ENCODE measurements around the gene SIDT1. TPM values are rescaled to one million over a fixed set of nuclear protein-coding genes. Genes with fewer than 3 reads are reported as not detected.

SIDT1 gene
- total RNA-seq, 1 donor from 2014 or later, result not detected

- no peaks in the 10 kb centered on the region for H3K36me3 Mint-ChIP-seq (ENCODE audit: low read depth)
- TF ChIP-seq CTCF (IDR thresholded peaks at IDR 0.05), result no peak
- DNase-seq (ENCODE audit: low spot score), result no peak
- H3K27me3 Mint-ChIP-seq (ENCODE audit: low read depth), result no peaks in the 10 kb centered on the region
- H3K27ac Mint-ChIP-seq (ENCODE audit: unreplicated experiment), result no peak overlapping the region
- H3K4me3 Mint-ChIP-seq (ENCODE audit: unreplicated experiment), result no peak overlapping the region
- no peaks in the 10 kb centered on the region for H3K9me3 Mint-ChIP-seq (ENCODE audit: low read depth)
- peaks cover 4% of the 10 kb centered on the region for H3K4me1 Mint-ChIP-seq (ENCODE audit: low read depth)
These were observed 61.7 kb downstream of the SIDT1 start for GRCh38 chr3:113594066-113594465.

GRCh38 chr3:113597596-113598354 lies 65.4 kb downstream of the SIDT1 start:
- H3K9me3 Mint-ChIP-seq (ENCODE audit: low read depth), result no peaks in the 10 kb centered on the region
- H3K36me3 Mint-ChIP-seq (ENCODE audit: low read depth), result no peaks in the 10 kb centered on the region
- peaks cover 4% of the 10 kb centered on the region for H3K4me1 Mint-ChIP-seq (ENCODE audit: low read depth)
- no peak for TF ChIP-seq CTCF (IDR thresholded peaks at IDR 0.05)
- peaks cover 6% of the 10 kb centered on the region for H3K27me3 Mint-ChIP-seq (ENCODE audit: low read depth)
- H3K4me3 Mint-ChIP-seq (ENCODE audit: unreplicated experiment), result no peak overlapping the region
- DNase-seq (ENCODE audit: low spot score), result no peak
- H3K27ac Mint-ChIP-seq (ENCODE audit: unreplicated experiment), result no peak overlapping the region

DNA sequence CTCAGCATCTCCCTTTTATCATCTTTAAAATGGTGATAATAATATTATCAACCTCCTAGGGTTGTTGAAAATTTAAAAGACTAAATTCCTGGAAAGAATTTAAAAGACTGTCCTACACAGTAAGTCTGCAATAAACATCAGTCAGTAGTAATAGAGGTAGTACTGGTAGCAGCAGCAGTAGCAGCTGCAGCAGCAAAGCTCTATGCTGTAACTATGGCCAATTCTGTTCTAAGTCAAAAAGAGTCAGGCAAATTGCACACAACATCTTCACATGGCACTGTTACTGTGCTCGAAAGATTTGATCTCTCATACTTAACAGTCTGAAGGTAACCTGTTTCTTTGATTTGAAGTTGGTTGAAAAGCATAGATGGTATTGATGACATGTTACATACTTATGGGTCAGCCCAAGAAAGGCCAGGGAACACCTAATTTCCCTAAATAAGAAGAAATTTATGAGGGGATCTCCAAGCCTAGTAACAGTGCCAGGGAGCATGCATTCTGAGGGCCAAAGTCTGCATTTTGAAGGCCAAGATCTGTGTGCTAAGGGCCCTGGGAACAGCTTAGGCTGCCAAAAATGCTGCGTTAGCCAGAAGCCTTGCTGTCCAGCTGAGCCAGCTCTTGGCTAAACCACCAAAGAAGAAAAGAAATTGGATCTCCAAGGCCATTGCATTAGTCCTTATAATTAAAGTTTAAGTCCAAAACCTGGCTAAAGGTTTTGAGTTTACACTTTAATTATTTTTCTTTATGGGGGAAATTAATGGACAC lies 68.2 kb downstream of the SIDT1 start:
- Mint-ChIP-seq H3K4me3 (ENCODE audit: unreplicated experiment) (no peak overlapping the region), H3K36me3 (ENCODE audit: low read depth) (no peaks in the 10 kb centered on the region), H3K27me3 (ENCODE audit: low read depth) (peaks cover 8% of the 10 kb centered on the region), H3K4me1 (ENCODE audit: low read depth) (peaks cover 3% of the 10 kb centered on the region), H3K27ac (ENCODE audit: unreplicated experiment) (no peak overlapping the region), H3K9me3 (ENCODE audit: low read depth) (no peaks in the 10 kb centered on the region)
- no peak for DNase-seq (ENCODE audit: low spot score)
- no peak for TF ChIP-seq CTCF (IDR thresholded peaks at IDR 0.05)

DNA sequence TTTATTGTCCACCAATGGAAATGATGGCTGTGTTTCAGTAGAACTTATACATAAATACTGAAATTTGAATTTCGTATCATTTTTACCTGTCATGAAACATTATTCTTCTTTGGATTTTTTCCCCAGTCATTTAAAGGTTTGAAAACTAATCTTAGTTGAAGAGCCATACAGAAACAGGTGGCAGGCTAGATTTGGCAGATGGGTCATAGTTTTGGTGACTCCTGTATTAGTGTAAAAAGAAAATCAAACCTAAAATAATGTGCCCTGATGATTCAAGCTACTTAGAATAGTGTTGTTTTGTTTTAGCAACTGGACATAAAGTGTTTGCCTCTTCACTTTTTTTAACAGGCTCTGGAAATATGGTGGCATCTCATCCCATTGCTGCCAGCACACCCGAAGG lies 68.9 kb downstream of the SIDT1 start:
- no peak overlapping the region for H3K4me3 Mint-ChIP-seq (ENCODE audit: unreplicated experiment)
- no peak for DNase-seq (ENCODE audit: low spot score)
- no peak overlapping the region for H3K27ac Mint-ChIP-seq (ENCODE audit: unreplicated experiment)
- no peaks in the 10 kb centered on the region for H3K4me1 Mint-ChIP-seq (ENCODE audit: low read depth)
- TF ChIP-seq CTCF (IDR thresholded peaks at IDR 0.05), result no peak
- no peaks in the 10 kb centered on the region for H3K9me3 Mint-ChIP-seq (ENCODE audit: low read depth)
- no peaks in the 10 kb centered on the region for H3K36me3 Mint-ChIP-seq (ENCODE audit: low read depth)
- H3K27me3 Mint-ChIP-seq (ENCODE audit: low read depth), result peaks cover 8% of the 10 kb centered on the region

- Mint-ChIP-seq H3K9me3 (ENCODE audit: low read depth) (no peaks in the 10 kb centered on the region), H3K4me3 (ENCODE audit: unreplicated experiment) (no peak overlapping the region), H3K4me1 (ENCODE audit: low read depth) (no peaks in the 10 kb centered on the region), H3K27me3 (ENCODE audit: low read depth) (peaks cover 8% of the 10 kb centered on the region), H3K36me3 (ENCODE audit: low read depth) (no peaks in the 10 kb centered on the region), H3K27ac (ENCODE audit: unreplicated experiment) (no peak overlapping the region)
- no peak for DNase-seq (ENCODE audit: low spot score)
- TF ChIP-seq CTCF (IDR thresholded peaks at IDR 0.05), result no peak
These were observed 69.9 kb downstream of the SIDT1 start for GRCh38 chr3:113602256-113602655.

All from chondrocyte (in vitro differentiated cells).